Neural progenitor cell (in vitro differentiated cells): ENCODE results near the gene OPRD1. TPM values are rescaled to one million over a fixed set of nuclear protein-coding genes. Genes with fewer than 3 reads are reported as not detected.

Experiments used
- DNase-seq: peaks from one replicate; pipeline ENCODE4 v3.0.0-alpha.2; 2016; ENCODE audit warnings: low spot score
- H2AFZ ChIP-seq: fragments of 200-600 bp; sonication (generic); replicated peaks from 2 replicates; pipeline ENCODE4 v1.6.1; 2016; ENCODE audit warnings: antibody characterized with exemption
- H3F3A ChIP-seq: fragments of 200-600 bp; sonication (generic); 2 replicates; pipeline ENCODE4 v1.6.1; 2016; ENCODE audit warnings: antibody characterized with exemption, low read depth
- H3K27ac ChIP-seq: fragments of 200-600 bp; sonication (generic); 2 replicates; pipeline ENCODE4 v1.5.1; 2016; ENCODE audit warnings: mild to moderate bottlenecking
- H3K27me3 ChIP-seq: fragments of 200-600 bp; sonication (generic); 2 replicates; pipeline ENCODE4 v1.6.1; 2016; ENCODE audit warnings: mild to moderate bottlenecking, moderate library complexity
- H3K36me3 ChIP-seq: fragments of 200-600 bp; sonication (generic); 2 replicates; pipeline ENCODE4 v1.5.1; 2016
- H3K4me1 ChIP-seq: fragments of 200-600 bp; sonication (generic); 2 replicates; pipeline ENCODE4 v1.6.1; 2016; ENCODE audit warnings: mixed run types
- H3K4me2 ChIP-seq: fragments of 200-600 bp; sonication (generic); 2 replicates; pipeline ENCODE4 v1.6.1; 2016
- H3K4me3 ChIP-seq: fragments of 200-600 bp; sonication (generic); 2 replicates; pipeline ENCODE4 v1.5.1; 2016
- H3K79me2 ChIP-seq: fragments of 200-600 bp; sonication (generic); 2 replicates; pipeline ENCODE4 v1.6.1; 2016; ENCODE audit warnings: low read depth
- H3K9ac ChIP-seq: fragments of 200-600 bp; sonication (generic); 2 replicates; pipeline ENCODE4 v1.6.1; 2016
- H3K9me3 ChIP-seq: fragments of 200-600 bp; sonication (generic); 2 replicates; pipeline ENCODE4 v1.5.1; 2016; ENCODE audit warnings: low read depth
- H4K20me1 ChIP-seq: fragments of 200-600 bp; sonication (generic); 2 replicates; pipeline ENCODE4 v1.6.1; 2016; ENCODE audit warnings: low read depth
- H3K27ac Mint-ChIP-seq: 3 replicates; pipeline ENCODE4 v1.8.0; 2021; ENCODE audit warnings: mixed read lengths
- H3K27me3 Mint-ChIP-seq: 2 replicates; pipeline ENCODE4 v1.8.0; 2022; ENCODE audit warnings: low read depth, mild to moderate bottlenecking, inconsistent platforms, moderate library complexity, mixed read lengths; ENCODE audit not compliant: insufficient read depth
- H3K36me3 Mint-ChIP-seq: 3 replicates; pipeline ENCODE4 v1.8.0; 2021; ENCODE audit warnings: mixed read lengths
- H3K4me1 Mint-ChIP-seq: 3 replicates; pipeline ENCODE4 v1.8.0; 2021; ENCODE audit warnings: mixed read lengths
- H3K4me3 Mint-ChIP-seq: 3 replicates; pipeline ENCODE4 v1.8.0; 2021; ENCODE audit warnings: mild to moderate bottlenecking, moderate library complexity, mixed read lengths
- H3K9me3 Mint-ChIP-seq: 3 replicates; pipeline ENCODE4 v1.8.0; 2020; ENCODE audit warnings: mixed read lengths
- EZH2 ChIP-seq: fragments of 200-600 bp; sonication (generic); IDR thresholded peaks from 2 replicates; pipeline ENCODE4 v1.6.1; 2017; ENCODE audit warnings: antibody characterized with exemption, mild to moderate bottlenecking, moderate library complexity
- EZH2phosphoT487 ChIP-seq: fragments of 200-600 bp; sonication (generic); IDR thresholded peaks from 2 replicates; pipeline ENCODE4 v1.6.1; 2017; ENCODE audit warnings: antibody characterized with exemption
- total RNA-seq: library from RNA; depleted of rRNA; stranded (reverse); fragments of >200 nt; gene quantifications from 2 replicates; pipeline ENCODE4 v1.2.3, GENCODE V29; 2015; ENCODE audit warnings: low replicate concordance
- TF ChIP-seq, protein P1 (sequence below): fragments of 200-600 bp; sonication (generic); IDR thresholded peaks from 2 replicates; pipeline ENCODE4 v1.5.1; 2017; ENCODE audit warnings: antibody characterized with exemption, mild to moderate bottlenecking

Gene OPRD1
- total RNA-seq, 1 donor from 2014 or later: 0.37 TPM

DNA sequence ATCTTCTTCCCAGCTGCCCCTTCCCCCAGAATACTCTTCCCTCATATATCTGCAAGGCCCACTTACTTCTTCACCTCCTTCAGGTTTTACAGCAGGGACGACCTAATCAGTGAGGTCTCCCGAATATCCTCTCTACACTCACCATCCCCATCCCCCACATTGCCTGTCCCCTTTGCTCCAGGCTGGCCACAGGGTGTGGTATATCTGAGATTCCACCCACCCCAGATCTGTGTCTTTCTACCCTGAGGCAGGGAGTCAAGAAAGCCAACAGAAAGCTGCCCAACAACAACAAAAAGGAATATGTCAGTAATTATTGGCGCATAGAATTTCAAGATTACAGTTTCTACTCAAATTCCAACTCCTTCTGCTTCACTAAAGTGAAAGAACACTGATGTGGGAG lies 30.0 kb upstream of the OPRD1 start:
- Mint-ChIP-seq H3K27me3 (peaks cover 5% of the 10 kb centered on the region), H3K9me3 (no peaks in the 10 kb centered on the region), H3K4me1 (peaks cover 19% of the 10 kb centered on the region), H3K4me3 (no peak overlapping the region), H3K36me3 (no peaks in the 10 kb centered on the region), H3K27ac (peak overlapping the region; percentile 30)
- H3K9me3 ChIP-seq: no peaks in the 10 kb centered on the region
- H2AFZ ChIP-seq: no peak overlapping the region
- H3K4me3 ChIP-seq: no peak overlapping the region
- TF ChIP-seq EZH2phosphoT487: no peak
- TF ChIP-seq EZH2: no peak
- TF ChIP-seq, protein P1, sequence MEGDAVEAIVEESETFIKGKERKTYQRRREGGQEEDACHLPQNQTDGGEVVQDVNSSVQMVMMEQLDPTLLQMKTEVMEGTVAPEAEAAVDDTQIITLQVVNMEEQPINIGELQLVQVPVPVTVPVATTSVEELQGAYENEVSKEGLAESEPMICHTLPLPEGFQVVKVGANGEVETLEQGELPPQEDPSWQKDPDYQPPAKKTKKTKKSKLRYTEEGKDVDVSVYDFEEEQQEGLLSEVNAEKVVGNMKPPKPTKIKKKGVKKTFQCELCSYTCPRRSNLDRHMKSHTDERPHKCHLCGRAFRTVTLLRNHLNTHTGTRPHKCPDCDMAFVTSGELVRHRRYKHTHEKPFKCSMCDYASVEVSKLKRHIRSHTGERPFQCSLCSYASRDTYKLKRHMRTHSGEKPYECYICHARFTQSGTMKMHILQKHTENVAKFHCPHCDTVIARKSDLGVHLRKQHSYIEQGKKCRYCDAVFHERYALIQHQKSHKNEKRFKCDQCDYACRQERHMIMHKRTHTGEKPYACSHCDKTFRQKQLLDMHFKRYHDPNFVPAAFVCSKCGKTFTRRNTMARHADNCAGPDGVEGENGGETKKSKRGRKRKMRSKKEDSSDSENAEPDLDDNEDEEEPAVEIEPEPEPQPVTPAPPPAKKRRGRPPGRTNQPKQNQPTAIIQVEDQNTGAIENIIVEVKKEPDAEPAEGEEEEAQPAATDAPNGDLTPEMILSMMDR: no peak
- DNase-seq: no peak
- no peak overlapping the region for H3K4me2 ChIP-seq
- no peaks in the 10 kb centered on the region for H3K4me1 ChIP-seq
- H3K36me3 ChIP-seq: no peaks in the 10 kb centered on the region
- no peaks in the 10 kb centered on the region for H3K27me3 ChIP-seq
- H3K79me2 ChIP-seq: no peaks in the 10 kb centered on the region
- H4K20me1 ChIP-seq: no peaks in the 10 kb centered on the region
- no peak overlapping the region for H3K9ac ChIP-seq
- H3K27ac ChIP-seq: no peak overlapping the region
- H3F3A ChIP-seq: peaks cover 7% of the 10 kb centered on the region

GRCh38 chr1:28783363-28783762 lies 28.6 kb upstream of the OPRD1 start:
- Mint-ChIP-seq H3K27me3 (peaks cover 4% of the 10 kb centered on the region), H3K4me1 (peaks cover 19% of the 10 kb centered on the region), H3K36me3 (no peaks in the 10 kb centered on the region), H3K27ac (no peak overlapping the region), H3K9me3 (no peaks in the 10 kb centered on the region), H3K4me3 (no peak overlapping the region)
- H3K36me3 ChIP-seq: no peaks in the 10 kb centered on the region
- no peaks in the 10 kb centered on the region for H3K27me3 ChIP-seq
- no peaks in the 10 kb centered on the region for H3K79me2 ChIP-seq
- TF ChIP-seq EZH2: no peak
- TF ChIP-seq, protein P1: no peak
- TF ChIP-seq EZH2phosphoT487: no peak
- no peaks in the 10 kb centered on the region for H3K4me1 ChIP-seq
- no peak for DNase-seq
- H3K4me2 ChIP-seq: no peak overlapping the region
- no peak overlapping the region for H2AFZ ChIP-seq
- no peaks in the 10 kb centered on the region for H4K20me1 ChIP-seq
- H3K9me3 ChIP-seq: no peaks in the 10 kb centered on the region
- no peak overlapping the region for H3K4me3 ChIP-seq
- no peak overlapping the region for H3K27ac ChIP-seq
- H3K9ac ChIP-seq: no peak overlapping the region
- no peaks in the 10 kb centered on the region for H3F3A ChIP-seq

DNA sequence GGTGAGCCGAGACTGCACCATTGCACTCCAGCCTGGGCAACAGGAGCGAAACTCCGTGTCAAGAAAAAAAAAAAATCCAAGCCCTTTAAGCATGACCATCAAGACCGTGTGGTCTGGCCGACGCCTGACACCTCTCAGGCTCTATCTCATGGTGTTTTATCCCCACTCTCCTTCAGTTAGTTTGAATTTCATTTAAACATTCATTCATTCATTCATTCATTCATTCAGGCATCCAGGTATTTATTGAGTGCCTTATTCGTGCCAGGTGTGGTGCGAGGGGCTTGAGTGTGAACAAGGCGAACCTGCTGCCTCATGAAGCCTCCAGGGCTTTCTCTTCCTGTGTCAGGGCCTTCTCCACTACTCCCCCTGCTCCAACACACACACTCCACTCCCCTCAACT lies 22.6 kb upstream of the OPRD1 start:
- no peaks in the 10 kb centered on the region for H3K36me3 ChIP-seq
- no peaks in the 10 kb centered on the region for H3K4me1 ChIP-seq
- TF ChIP-seq EZH2phosphoT487 (no peak), EZH2 (no peak)
- TF ChIP-seq, protein P1: no peak
- H3K79me2 ChIP-seq: no peaks in the 10 kb centered on the region
- no peaks in the 10 kb centered on the region for H3K9me3 Mint-ChIP-seq
- H3K9ac ChIP-seq: no peak overlapping the region
- H3K4me2 ChIP-seq: no peak overlapping the region
- H3K27ac Mint-ChIP-seq: peak overlapping the region; percentile 40
- H3K4me3 Mint-ChIP-seq: no peak overlapping the region
- peaks cover 12% of the 10 kb centered on the region for H3K4me1 Mint-ChIP-seq
- DNase-seq: no peak
- no peaks in the 10 kb centered on the region for H3K9me3 ChIP-seq
- H3K36me3 Mint-ChIP-seq: no peaks in the 10 kb centered on the region
- no peaks in the 10 kb centered on the region for H4K20me1 ChIP-seq
- H3K27me3 ChIP-seq: no peaks in the 10 kb centered on the region
- no peak overlapping the region for H3K27ac ChIP-seq
- no peak overlapping the region for H2AFZ ChIP-seq
- no peaks in the 10 kb centered on the region for H3K27me3 Mint-ChIP-seq
- no peak overlapping the region for H3K4me3 ChIP-seq
- no peaks in the 10 kb centered on the region for H3F3A ChIP-seq
